ENCODE data around the gene HIKESHI.
"Not testable (repeated sequence)": the region's sequence is repeated elsewhere in the genome, so short reads cannot be mapped to it uniquely, and the experiment has no call there.

HIKESHI gene

DNA sequence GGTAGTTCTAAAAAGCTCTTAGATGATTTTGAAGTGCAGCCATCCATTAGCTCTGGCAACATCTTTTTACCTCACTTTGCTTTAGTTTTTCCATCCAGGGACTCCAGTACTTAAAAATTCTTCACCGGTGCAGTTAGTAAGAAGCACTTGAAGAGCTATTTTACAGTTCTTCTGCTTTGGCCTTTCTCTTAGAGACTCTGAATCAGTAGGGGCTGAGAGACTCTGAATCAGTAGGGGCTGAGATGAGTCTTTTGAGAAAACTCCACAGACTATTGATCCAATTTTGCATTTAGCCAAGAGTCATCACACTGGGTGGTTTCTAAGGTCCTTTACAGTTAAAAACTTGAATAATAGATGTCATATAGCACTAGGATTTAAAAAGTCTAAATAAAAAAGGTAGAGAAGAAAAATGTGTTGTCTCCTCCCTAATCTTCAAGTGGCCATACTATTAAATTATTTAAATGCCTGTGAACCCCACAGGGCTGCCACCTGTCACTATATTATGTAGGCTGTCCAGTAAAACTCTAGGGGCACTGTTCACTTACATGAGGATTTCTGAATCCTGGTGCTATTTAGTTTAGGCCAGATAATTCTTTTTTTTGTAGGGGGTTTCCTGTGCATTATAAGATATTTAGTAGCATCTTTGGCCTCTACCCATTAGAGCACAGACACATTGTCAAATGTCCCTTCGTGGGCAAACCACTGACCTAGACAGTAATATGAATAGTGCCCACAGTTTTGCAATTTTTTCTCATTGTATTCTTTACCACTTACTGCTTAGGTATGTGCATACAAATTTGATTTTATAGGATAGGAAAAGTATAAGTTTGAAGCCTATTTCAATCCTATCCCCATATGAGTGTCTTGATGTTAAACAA, 26.3 kb upstream of the HIKESHI start:
- TF ChIP-seq CTCF (IDR thresholded peaks at IDR 0.05; ENCODE audit: insufficient read depth, low read length, missing control alignments) = no peak
- ChIA-PET POLR2A (no interaction called here), CTCF (interaction anchor here (0.9 kb wide), 1 partner anchor 17 kb away, joined by 4 read pairs; no protein-coding TSS in a partner anchor)
- no peak overlapping the region for H3K4me3 ChIP-seq (ENCODE audit: low read depth, low read length)
- DNase-seq (ENCODE audit: low read depth, low spot score) = no peak

GRCh38 chr11:86277741-86278140, 24.3 kb upstream of the HIKESHI start:
- ChIA-PET POLR2A (no interaction called here), CTCF (interaction anchor here (1.1 to 2.3 kb wide), 3 partner anchors 13 to 423 kb away, joined by 4 to 11 read pairs (median 5); partner anchors contain the start of gene CCDC83)
- TF ChIP-seq CTCF (IDR thresholded peaks at IDR 0.05; ENCODE audit: insufficient read depth, low read length, missing control alignments) = no peak
- H3K4me3 ChIP-seq (ENCODE audit: low read depth, low read length) = no peak overlapping the region
- DNase-seq (ENCODE audit: low read depth, low spot score) = no peak

DNA sequence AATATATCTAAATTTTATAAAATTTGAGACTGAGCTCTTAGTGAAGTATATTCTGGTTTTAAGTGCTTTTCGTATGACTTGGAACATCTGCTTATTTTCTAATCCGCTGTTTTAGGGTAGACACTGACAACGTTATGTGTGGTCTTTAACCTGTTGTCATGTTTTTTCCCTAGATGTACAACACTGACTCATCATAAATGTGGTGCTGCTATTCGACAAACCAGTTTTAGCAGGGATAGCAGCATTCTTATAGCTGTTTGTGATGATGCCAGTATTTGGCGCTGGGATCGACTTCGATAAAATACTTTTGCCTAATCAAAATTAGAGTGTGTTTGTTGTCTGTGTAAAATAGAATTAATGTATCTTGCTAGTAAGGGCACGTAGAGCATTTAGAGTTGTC, 23.8 kb upstream of the HIKESHI start:
- POLR2A ChIA-PET = no interaction called here
- CTCF ChIA-PET = interaction anchor here (1.1 to 2.3 kb wide), 2 partner anchors 14 to 423 kb away, joined by 5 to 11 read pairs; partner anchors contain the start of gene CCDC83
- TF ChIP-seq CTCF (IDR thresholded peaks at IDR 0.05; ENCODE audit: insufficient read depth, low read length, missing control alignments) = no peak
- no peak overlapping the region for H3K4me3 ChIP-seq (ENCODE audit: low read depth, low read length)
- no peak for DNase-seq (ENCODE audit: low read depth, low spot score)

- no peak overlapping the region for H3K4me3 ChIP-seq (ENCODE audit: low read depth, low read length)
- no peak for TF ChIP-seq CTCF (IDR thresholded peaks at IDR 0.05; ENCODE audit: insufficient read depth, low read length, missing control alignments)
- DNase-seq (ENCODE audit: low read depth, low spot score) = no peak
- CTCF ChIA-PET = interaction anchor here (2.3 kb wide), 1 partner anchor 12 kb away, joined by 11 read pairs; no protein-coding TSS in a partner anchor
- POLR2A ChIA-PET = no interaction called here
Observed at GRCh38 chr11:86279747-86280146, 22.3 kb upstream of the HIKESHI start.

DNA sequence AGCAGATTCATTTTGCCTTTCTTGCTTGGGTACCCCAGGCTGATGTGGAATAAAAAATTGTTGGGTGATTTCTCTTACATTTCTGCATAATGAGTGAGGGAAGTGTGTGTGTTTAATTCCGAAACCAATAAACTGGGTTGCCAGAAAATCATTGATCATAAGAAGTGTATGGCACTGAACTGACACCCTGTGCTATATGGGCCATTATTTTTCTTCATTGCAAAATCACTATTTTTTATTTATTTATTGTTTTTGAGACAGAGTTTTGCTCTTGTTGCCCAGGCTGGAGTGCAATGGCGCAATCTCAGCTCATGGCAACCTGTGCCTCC, 14.6 kb upstream of the HIKESHI start:
- ChIA-PET CTCF (interaction anchor here (0.7 kb wide), 1 partner anchor 348 kb away, joined by 3 read pairs; no protein-coding TSS in a partner anchor), POLR2A (no interaction called here)
- no peak for TF ChIP-seq CTCF (IDR thresholded peaks at IDR 0.05; ENCODE audit: insufficient read depth, low read length, missing control alignments)
- no peak for DNase-seq (ENCODE audit: low read depth, low spot score)
- H3K4me3 ChIP-seq (ENCODE audit: low read depth, low read length) = no peak overlapping the region

- CTCF ChIA-PET = interaction anchor here (0.9 to 6.0 kb wide), 6 partner anchors 11 to 433 kb away, joined by 3 to 47 read pairs (median 4); partner anchors contain the start of gene CCDC83
- no peak for DNase-seq (ENCODE audit: low read depth, low spot score)
- no peak for TF ChIP-seq CTCF (IDR thresholded peaks at IDR 0.05; ENCODE audit: insufficient read depth, low read length, missing control alignments)
- H3K4me3 ChIP-seq (ENCODE audit: low read depth, low read length) = no peak overlapping the region
- POLR2A ChIA-PET = no interaction called here
Observed at GRCh38 chr11:86288776-86289507, 13.1 kb upstream of the HIKESHI start.

DNA sequence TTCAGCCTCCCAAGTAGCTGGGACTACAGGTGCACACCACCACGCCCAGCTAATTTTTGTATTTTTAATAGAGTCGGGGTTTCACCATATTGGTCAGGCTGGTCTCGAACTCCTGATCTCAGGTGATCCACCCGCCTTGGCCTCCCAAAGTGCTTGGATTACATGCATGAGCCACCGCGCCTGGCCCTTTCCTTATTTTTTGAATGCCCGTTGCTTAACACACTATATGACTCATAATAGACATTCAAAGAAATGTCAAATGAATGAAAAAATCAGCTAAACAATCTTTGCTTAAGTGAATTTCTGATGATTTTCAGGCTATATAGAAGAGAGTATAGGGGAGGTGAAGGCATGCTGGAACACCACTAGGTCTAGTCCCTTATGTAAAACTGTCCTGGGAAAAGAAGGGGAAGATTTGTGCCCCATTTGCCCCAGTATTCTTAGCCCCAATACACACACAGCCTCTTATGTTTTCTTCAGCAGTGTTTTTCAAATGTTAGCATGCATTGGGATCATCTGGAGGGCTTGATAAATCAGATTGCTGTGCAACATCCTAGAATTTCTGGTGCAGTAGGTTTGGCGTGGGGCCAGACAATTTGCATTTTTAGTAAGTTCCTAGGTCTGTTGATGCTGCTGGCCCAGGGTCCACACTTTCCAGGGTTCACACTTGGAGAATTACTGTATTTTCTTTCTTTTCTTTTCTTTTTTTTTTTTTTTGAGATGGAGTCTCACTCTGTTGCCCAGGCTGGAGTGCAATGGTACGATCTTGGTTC, 12.3 kb upstream of the HIKESHI start:
- CTCF ChIA-PET = interaction anchor here (1.1 to 6.0 kb wide), 6 partner anchors 11 to 435 kb away, joined by 3 to 47 read pairs (median 4); partner anchors contain the start of gene CCDC83
- H3K4me3 ChIP-seq (ENCODE audit: low read depth, low read length); DNase-seq (ENCODE audit: low read depth, low spot score); POLR2A ChIA-PET: not testable (repeated sequence)

Measured in AG04449 (cell line).